AG08395 (cell line): ENCODE data around the gene PIGH.
"Not testable (repeated sequence)": the region's sequence is repeated elsewhere in the genome, so short reads cannot be mapped to it uniquely, and the experiment has no call there.

Source experiments
- DNase-seq: peaks from one replicate; pipeline ENCODE4 v3.0.0; 2012; ENCODE audit warnings: mixed read lengths, low spot score

PIGH gene

GRCh38 chr14:67599698-67600561 is at the start of gene PIGH:
Gene PIGH, minus strand, starts transcription at chr14:67600268. Its CDS starts 65 bp downstream, at chr14:67600203.
- peak; percentile 96 for DNase-seq

GRCh38 chr14:67646131-67646530 is 46.1 kb upstream of the PIGH start:
- no peak for DNase-seq

GRCh38 chr14:67645414-67645813 is 45.3 kb upstream of the PIGH start:
- DNase-seq = no peak

GRCh38 chr14:67644428-67644827 is 44.4 kb upstream of the PIGH start:
- DNase-seq = no peak

- DNase-seq = no peak
Observed at GRCh38 chr14:67643713-67644112, 43.6 kb upstream of the PIGH start.

GRCh38 chr14:67641902-67642749 is 42.1 kb upstream of the PIGH start:
- no peak for DNase-seq

GRCh38 chr14:67641480-67641879 is 41.4 kb upstream of the PIGH start:
- DNase-seq = no peak

- no peak for DNase-seq
Observed at GRCh38 chr14:67638642-67639041, 38.6 kb upstream of the PIGH start.

- no peak for DNase-seq
Observed at GRCh38 chr14:67636361-67636919, 36.4 kb upstream of the PIGH start.

- DNase-seq = no peak
Observed at GRCh38 chr14:67633451-67634147, 33.5 kb upstream of the PIGH start.

GRCh38 chr14:67630938-67631337 is 30.9 kb upstream of the PIGH start:
- DNase-seq = no peak

- no peak for DNase-seq
Observed at GRCh38 chr14:67630186-67630585, 30.1 kb upstream of the PIGH start.

GRCh38 chr14:67627519-67627918 is 27.5 kb upstream of the PIGH start:
- DNase-seq = no peak

GRCh38 chr14:67626131-67626530 is 26.1 kb upstream of the PIGH start:
- not testable (repeated sequence) for DNase-seq

- DNase-seq = peak; percentile 34
Observed at GRCh38 chr14:67623114-67623513, 23.0 kb upstream of the PIGH start.

- peak; percentile 79 for DNase-seq
Observed at GRCh38 chr14:67622675-67623074, 22.6 kb upstream of the PIGH start.

- no peak for DNase-seq
Observed at GRCh38 chr14:67620217-67620785, 20.2 kb upstream of the PIGH start.

GRCh38 chr14:67619446-67620216 is 19.6 kb upstream of the PIGH start, which contains the start of gene ARG2:
Gene ARG2, plus strand, starts transcription at chr14:67619920. Its CDS starts 58 bp downstream, at chr14:67619978.
- DNase-seq = peak; percentile 91

GRCh38 chr14:67618617-67619063 is 18.6 kb upstream of the PIGH start:
- DNase-seq = peak; percentile 80

- no peak for DNase-seq
Observed at GRCh38 chr14:67610491-67610890, 10.4 kb upstream of the PIGH start.
